ENCODE measurements around the gene CDCA5.

The CDCA5 gene

GRCh38 chr11:65058012-65058411, 25.8 kb downstream of the CDCA5 start:
- no peak for TF ChIP-seq CTCF (IDR thresholded peaks at IDR 0.05; ENCODE audit: borderline replicate concordance, control extremely low read depth, extremely low read depth, insufficient read depth, missing control alignments)
- in situ Hi-C loops (cut with MboI; ENCODE audit: low sequenced_read_pairs, unreplicated experiment): no loop called here
- DNase-seq (ENCODE audit: low spot score): no peak

GRCh38 chr11:65057526-65057925, 26.3 kb downstream of the CDCA5 start:
- in situ Hi-C loops (cut with MboI; ENCODE audit: low sequenced_read_pairs, unreplicated experiment): no loop called here
- no peak for TF ChIP-seq CTCF (IDR thresholded peaks at IDR 0.05; ENCODE audit: borderline replicate concordance, control extremely low read depth, extremely low read depth, insufficient read depth, missing control alignments)
- DNase-seq (ENCODE audit: low spot score): no peak

GRCh38 chr11:65056999-65057398, 26.8 kb downstream of the CDCA5 start:
- in situ Hi-C loops (cut with MboI; ENCODE audit: low sequenced_read_pairs, unreplicated experiment): no loop called here

DNA sequence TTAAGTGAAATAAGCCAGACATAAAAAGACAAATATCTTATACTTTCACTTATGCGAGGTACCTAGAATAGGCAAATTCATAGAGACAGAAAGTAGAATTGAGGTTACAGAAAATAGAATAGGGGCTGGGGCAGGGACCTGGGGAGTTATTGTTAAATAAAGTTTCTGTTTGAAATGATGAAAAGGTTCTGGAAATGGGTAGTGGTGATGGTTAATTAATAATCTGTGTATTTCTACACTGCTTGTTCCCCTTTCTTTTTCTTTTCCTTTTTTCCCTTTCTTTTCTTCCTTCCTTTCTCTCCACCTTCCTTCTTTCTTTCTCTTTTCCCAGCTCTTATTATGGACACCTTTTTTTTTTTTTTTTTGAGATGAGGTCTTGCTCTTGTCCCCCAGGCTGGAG, 28.3 kb downstream of the CDCA5 start:
- in situ Hi-C loops (cut with MboI; ENCODE audit: low sequenced_read_pairs, unreplicated experiment): no loop called here
- TF ChIP-seq CTCF (IDR thresholded peaks at IDR 0.05; ENCODE audit: borderline replicate concordance, control extremely low read depth, extremely low read depth, insufficient read depth, missing control alignments): no peak
- DNase-seq (ENCODE audit: low spot score): no peak

More at GRCh38 chr11:65056999-65057398, 26.8 kb downstream of the CDCA5 start:
- no peak for DNase-seq (ENCODE audit: low spot score)
- no peak for TF ChIP-seq CTCF (IDR thresholded peaks at IDR 0.05; ENCODE audit: borderline replicate concordance, control extremely low read depth, extremely low read depth, insufficient read depth, missing control alignments)

- in situ Hi-C loops (cut with MboI; ENCODE audit: low sequenced_read_pairs, unreplicated experiment): no loop called here
- no peak for DNase-seq (ENCODE audit: low spot score)
- TF ChIP-seq CTCF (IDR thresholded peaks at IDR 0.05; ENCODE audit: borderline replicate concordance, control extremely low read depth, extremely low read depth, insufficient read depth, missing control alignments): no peak
These were observed 29.9 kb downstream of the CDCA5 start for GRCh38 chr11:65053827-65054508.

DNA sequence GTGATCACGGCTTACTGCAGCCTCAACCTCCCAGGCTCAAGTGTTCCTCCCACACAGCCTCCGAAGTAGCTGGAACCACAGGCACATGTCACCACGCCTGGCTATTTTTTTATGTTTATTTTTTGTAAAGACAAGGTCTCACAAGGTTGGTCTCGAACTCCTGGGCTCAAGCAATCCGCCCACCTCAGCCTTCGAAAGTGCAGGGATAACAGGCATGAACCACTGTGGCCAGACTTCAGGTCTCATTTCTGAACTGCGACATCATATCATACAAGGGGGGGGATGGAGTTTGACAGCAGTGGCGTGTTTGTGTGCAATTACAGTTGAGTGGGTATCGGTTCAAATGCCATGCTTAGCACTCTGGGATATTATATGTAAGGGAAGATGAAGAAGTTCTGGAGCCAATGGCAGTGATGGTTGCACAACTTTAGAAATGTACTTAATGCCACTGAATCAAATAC, 32.4 kb downstream of the CDCA5 start:
- in situ Hi-C loops (cut with MboI; ENCODE audit: low sequenced_read_pairs, unreplicated experiment): no loop called here
- TF ChIP-seq CTCF (IDR thresholded peaks at IDR 0.05; ENCODE audit: borderline replicate concordance, control extremely low read depth, extremely low read depth, insufficient read depth, missing control alignments): no peak
- DNase-seq (ENCODE audit: low spot score): no peak
